GM23248 (cell line): ENCODE results near the gene EIF1AD. TPM values are rescaled to one million over a fixed set of nuclear protein-coding genes. Genes with fewer than 3 reads are reported as not detected.

Experiments
- DNase-seq: peaks from one replicate; pipeline ENCODE4 v3.0.0-alpha.2; 2015
- H2AFZ ChIP-seq: fragments of 200-600 bp; sonication (generic); 2 replicates; pipeline ENCODE4 v1.6.1; 2016; ENCODE audit warnings: antibody characterized with exemption
- H3F3A ChIP-seq: fragments of 200-600 bp; sonication (generic); 2 replicates; pipeline ENCODE4 v1.6.1; 2016; ENCODE audit warnings: mild to moderate bottlenecking, antibody characterized with exemption, mixed run types; ENCODE audit not compliant: insufficient read depth
- H3K27ac ChIP-seq: fragments of 200-600 bp; sonication (generic); 2 replicates; pipeline ENCODE4 v1.5.1; 2016; ENCODE audit warnings: mild to moderate bottlenecking
- H3K27me3 ChIP-seq: fragments of 200-600 bp; sonication (generic); replicated peaks from 2 replicates; pipeline ENCODE4 v1.6.1; 2016; ENCODE audit warnings: mild to moderate bottlenecking; ENCODE audit not compliant: insufficient read depth
- H3K36me3 ChIP-seq: fragments of 200-600 bp; sonication (generic); 2 replicates; pipeline ENCODE4 v1.6.1; 2016; ENCODE audit warnings: low read depth, mild to moderate bottlenecking
- H3K4me1 ChIP-seq: fragments of 200-600 bp; sonication (generic); 2 replicates; pipeline ENCODE4 v1.6.1; 2016; ENCODE audit warnings: mild to moderate bottlenecking; ENCODE audit not compliant: insufficient read depth
- H3K4me2 ChIP-seq: fragments of 200-600 bp; sonication (generic); one replicate; pipeline ENCODE4 v1.6.1; 2016; ENCODE audit warnings: mild to moderate bottlenecking; ENCODE audit not compliant: unreplicated experiment
- H3K4me3 ChIP-seq: fragments of 200-600 bp; sonication (generic); 2 replicates; pipeline ENCODE4 v1.5.1; 2016; ENCODE audit warnings: mild to moderate bottlenecking
- H3K79me2 ChIP-seq: fragments of 200-600 bp; sonication (generic); 2 replicates; pipeline ENCODE4 v1.6.1; 2016; ENCODE audit warnings: mild to moderate bottlenecking; ENCODE audit not compliant: insufficient read depth
- H3K9ac ChIP-seq: fragments of 200-600 bp; sonication (generic); 2 replicates; pipeline ENCODE4 v1.6.1; 2016; ENCODE audit warnings: mild to moderate bottlenecking
- H3K9me2 ChIP-seq: fragments of 200-600 bp; sonication (generic); 2 replicates; pipeline ENCODE4 v1.6.1; 2016; ENCODE audit warnings: mixed run types, mild to moderate bottlenecking, moderate library complexity; ENCODE audit not compliant: insufficient read depth
- H3K9me3 ChIP-seq: fragments of 200-600 bp; sonication (generic); one replicate; pipeline ENCODE4 v1.6.1; 2017; ENCODE audit warnings: low read depth
- H4K20me1 ChIP-seq: fragments of 200-600 bp; sonication (generic); 2 replicates; pipeline ENCODE4 v1.6.0; 2016; ENCODE audit not compliant: insufficient read depth
- EZH2 ChIP-seq: fragments of 200-600 bp; sonication (generic); IDR thresholded peaks from 2 replicates; pipeline ENCODE4 v1.6.1; 2018; ENCODE audit warnings: antibody characterized with exemption, mild to moderate bottlenecking; ENCODE audit not compliant: insufficient read depth, poor library complexity, severe bottlenecking
- EZH2phosphoT487 ChIP-seq: fragments of 200-600 bp; sonication (generic); IDR thresholded peaks from 2 replicates; pipeline ENCODE4 v1.6.1; 2018; ENCODE audit warnings: antibody characterized with exemption, moderate library complexity, mild to moderate bottlenecking, low read depth; ENCODE audit not compliant: insufficient read depth
- WGBS, 2 experiments: methylation state at CpG; one replicate each; pipeline ENCODE4 v1.1.6; 2015 to 2017; ENCODE audit warnings: low lambda C conversion rate in 2 of 2, low coverage in 1 of 2; ENCODE audit errors: missing lambda C conversion rate in 2 of 2; 5-methylcytosine and 5-hydroxymethylcytosine counted together
- in situ Hi-C: fragments of 300-500 bp; cut with MboI; formaldehyde crosslinking; loops from 2 replicates; pipeline ENCODE4 v1.15.0; 2020
- polyA plus RNA-seq: library from polyadenylated mRNA; unstranded; fragments of >200 nt; fragmentation: Nextera tagmentation; extraction: Ambion mirVana; gene quantifications from 2 replicates; pipeline ENCODE4 v1.2.1, GENCODE V29; 2016
- total RNA-seq: library from RNA; depleted of rRNA; stranded (reverse); fragments of >200 nt; shearing (Covaris generic); gene quantifications from 2 replicates; pipeline ENCODE4 v1.2.3, GENCODE V29; 2014

The EIF1AD gene
- total and polyA plus RNA-seq, 2 experiments from 2014 or later, result 21.6 to 22.8 TPM

- 9 to 14% methylated on average over 8 to 13 of the region's 13 CpGs for WGBS, 2 experiments
- H3K9ac ChIP-seq, result peak overlapping the region; percentile 97
- peak overlapping the region; percentile 18; the same call in 1 of the 2 replicates for H3K27ac ChIP-seq
- peaks cover 11% of the 10 kb centered on the region; the same call in 1 of the 2 replicates for H3K36me3 ChIP-seq
- peaks cover 17% of the 10 kb centered on the region for H3K4me1 ChIP-seq
- no peaks in the 10 kb centered on the region for H4K20me1 ChIP-seq
- H3K9me3 ChIP-seq, result no peaks in the 10 kb centered on the region
- DNase-seq, result no peak
- peak overlapping the region; percentile 88 for H3K4me3 ChIP-seq
- H3K79me2 ChIP-seq, result peaks cover 47% of the 10 kb centered on the region
- H3K9me2 ChIP-seq, result no peaks in the 10 kb centered on the region
- H3K4me2 ChIP-seq, result peak overlapping the region; percentile 100
- in situ Hi-C loops, result no loop called here
- H3K27me3 ChIP-seq, result no peaks in the 10 kb centered on the region
- H2AFZ ChIP-seq, result no peak overlapping the region
- H3F3A ChIP-seq, result no peaks in the 10 kb centered on the region
- TF ChIP-seq EZH2 (no peak), EZH2phosphoT487 (no peak)
Observed at GRCh38 chr11:65962141-65962564, 39.8 kb downstream of the EIF1AD start.

- Histone ChIP-seq H3K9me3 (no peaks in the 10 kb centered on the region), H3K4me1 (peaks cover 17% of the 10 kb centered on the region), H3K27me3 (no peaks in the 10 kb centered on the region), H3K27ac (peak within 1 kb of the TSS; percentile 88), H3K9me2 (no peaks in the 10 kb centered on the region), H3K79me2 (peaks cover 47% of the 10 kb centered on the region), H3K4me2 (peak within 1 kb of the TSS; percentile 100), H3K4me3 (peak within 1 kb of the TSS; percentile 88), H4K20me1 (no peaks in the 10 kb centered on the region), H3K9ac (peak within 1 kb of the TSS; percentile 97), H2AFZ (peak within 1 kb of the TSS; percentile 94), H3F3A (no peaks in the 10 kb centered on the region), H3K36me3 (0 out of 2 replicates have a peak, but pooled peaks cover 11% of the 10 kb centered on the region)
- TF ChIP-seq EZH2 (no peak), EZH2phosphoT487 (no peak)
- in situ Hi-C loops, result no loop called here
- DNase-seq, result peak; percentile 99
- WGBS, 2 experiments, result 0 to 1% methylated on average over 52 to 93 of the region's 97 CpGs
Observed at GRCh38 chr11:65961267-65962140, 40.5 kb downstream of the EIF1AD start, which contains the start of gene SART1. Gene SART1, plus strand, starts transcription at chr11:65961734. Its CDS starts 47 bp downstream, at chr11:65961781.

GRCh38 chr11:65960824-65961266 lies 41.1 kb downstream of the EIF1AD start:
- Histone ChIP-seq H3K79me2 (peaks cover 43% of the 10 kb centered on the region), H3F3A (no peaks in the 10 kb centered on the region), H3K27ac (peak overlapping the region; percentile 88), H2AFZ (peak overlapping the region; percentile 94), H3K4me1 (peaks cover 17% of the 10 kb centered on the region), H3K36me3 (0 out of 2 replicates have a peak, but pooled peaks cover 8% of the 10 kb centered on the region), H3K27me3 (no peaks in the 10 kb centered on the region), H3K4me2 (peak overlapping the region; percentile 93), H3K4me3 (peak overlapping the region; percentile 88), H3K9me2 (no peaks in the 10 kb centered on the region), H3K9me3 (no peaks in the 10 kb centered on the region), H3K9ac (peak overlapping the region; percentile 97), H4K20me1 (no peaks in the 10 kb centered on the region)
- no peak for TF ChIP-seq EZH2phosphoT487
- 50 to 58% methylated on average over 15 to 16 of the region's 16 CpGs for WGBS, 2 experiments
- in situ Hi-C loops, result no loop called here
- no peak for DNase-seq

- H3K4me1 ChIP-seq, result peaks cover 15% of the 10 kb centered on the region
- no peak overlapping the region for H3K4me2 ChIP-seq
- H2AFZ ChIP-seq, result no peak overlapping the region
- 0 out of 2 replicates have a peak, but pooled peaks cover under 1% of the 10 kb centered on the region for H3K36me3 ChIP-seq
- H3K9ac ChIP-seq, result no peak overlapping the region
- no peaks in the 10 kb centered on the region for H3K9me2 ChIP-seq
- H3K9me3 ChIP-seq, result no peaks in the 10 kb centered on the region
- no peaks in the 10 kb centered on the region for H3F3A ChIP-seq
- 48 to 53% methylated on average over 17 of the region's 17 CpGs for WGBS, 2 experiments
- no peaks in the 10 kb centered on the region for H3K27me3 ChIP-seq
- H3K27ac ChIP-seq, result no peak overlapping the region
- no peak for TF ChIP-seq EZH2
- TF ChIP-seq EZH2phosphoT487, result no peak
- in situ Hi-C loops, result no loop called here
- DNase-seq, result no peak
- H3K79me2 ChIP-seq, result peaks cover 23% of the 10 kb centered on the region
- no peak overlapping the region for H3K4me3 ChIP-seq
- H4K20me1 ChIP-seq, result no peaks in the 10 kb centered on the region
Observed at GRCh38 chr11:65958774-65959420, 43.1 kb downstream of the EIF1AD start.
